IMR-90 (cell line): ENCODE results near the gene CHRM5.

ENCODE experiments used
- MAFK ChIP-seq: IDR thresholded peaks from 2 replicates; pipeline ENCODE4 v1.6.1; 2012; ENCODE audit warnings: low read depth, low read length, improper control_type of control experiment
- TF ChIP-seq, protein P1 (sequence below): conservative IDR thresholded peaks from 2 replicates; pipeline ENCODE4 v1.5.1; 2012; ENCODE audit warnings: mild to moderate bottlenecking, low read depth, low read length, improper control_type of control experiment

DNA sequence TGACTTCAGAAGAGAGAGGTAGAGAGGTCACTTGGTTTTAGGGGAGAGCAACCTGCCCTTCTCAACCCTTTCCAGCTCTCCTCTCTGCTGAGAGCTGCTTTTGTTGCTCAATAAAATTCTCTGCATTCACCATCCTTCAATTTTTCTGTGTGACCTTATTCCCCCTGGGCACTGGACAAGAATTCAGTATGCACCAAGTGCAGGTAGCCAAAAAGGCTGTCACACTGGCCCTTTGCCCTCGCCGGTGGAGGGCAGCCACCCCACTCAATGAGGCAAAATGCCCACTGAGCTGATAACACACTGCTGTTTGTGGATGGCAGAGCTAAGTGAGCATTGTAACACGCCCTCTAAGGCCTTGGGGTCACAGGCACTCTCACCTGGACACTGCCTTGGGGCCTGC is 146.4 kb downstream of the CHRM5 start:
- TF ChIP-seq, protein P1, sequence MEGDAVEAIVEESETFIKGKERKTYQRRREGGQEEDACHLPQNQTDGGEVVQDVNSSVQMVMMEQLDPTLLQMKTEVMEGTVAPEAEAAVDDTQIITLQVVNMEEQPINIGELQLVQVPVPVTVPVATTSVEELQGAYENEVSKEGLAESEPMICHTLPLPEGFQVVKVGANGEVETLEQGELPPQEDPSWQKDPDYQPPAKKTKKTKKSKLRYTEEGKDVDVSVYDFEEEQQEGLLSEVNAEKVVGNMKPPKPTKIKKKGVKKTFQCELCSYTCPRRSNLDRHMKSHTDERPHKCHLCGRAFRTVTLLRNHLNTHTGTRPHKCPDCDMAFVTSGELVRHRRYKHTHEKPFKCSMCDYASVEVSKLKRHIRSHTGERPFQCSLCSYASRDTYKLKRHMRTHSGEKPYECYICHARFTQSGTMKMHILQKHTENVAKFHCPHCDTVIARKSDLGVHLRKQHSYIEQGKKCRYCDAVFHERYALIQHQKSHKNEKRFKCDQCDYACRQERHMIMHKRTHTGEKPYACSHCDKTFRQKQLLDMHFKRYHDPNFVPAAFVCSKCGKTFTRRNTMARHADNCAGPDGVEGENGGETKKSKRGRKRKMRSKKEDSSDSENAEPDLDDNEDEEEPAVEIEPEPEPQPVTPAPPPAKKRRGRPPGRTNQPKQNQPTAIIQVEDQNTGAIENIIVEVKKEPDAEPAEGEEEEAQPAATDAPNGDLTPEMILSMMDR = no peak
- TF ChIP-seq MAFK = no peak
